DOHH2 (cell line): ENCODE results near the gene INF2.

Experiments
- CTCF ChIP-seq: fragments of 200-600 bp; sonication (generic); IDR thresholded peaks from one replicate; pipeline ENCODE4 v1.5.1; 2014; ENCODE audit warnings: antibody characterized with exemption, mild to moderate bottlenecking, low read depth, low read length; ENCODE audit not compliant: poor library complexity, severe bottlenecking
- EZH2phosphoT487 ChIP-seq: fragments of 200-600 bp; sonication (generic); IDR thresholded peaks from 2 replicates; pipeline ENCODE4 v1.6.1; 2017; ENCODE audit warnings: borderline replicate concordance, mild to moderate bottlenecking, antibody characterized with exemption, low read length, moderate library complexity, mixed read lengths

- TF ChIP-seq CTCF (peak; percentile 99), EZH2phosphoT487 (no peak)
Observed at GRCh38 chr14:104650057-104650980, 39.1 kb upstream of the INF2 start.
